Pulmonary artery endothelial cell (primary cell): ENCODE measurements around the gene TLX2. TPM values are rescaled to one million over a fixed set of nuclear protein-coding genes. Genes with fewer than 3 reads are reported as not detected.
"Not testable (repeated sequence)": the region's sequence is repeated elsewhere in the genome, so short reads cannot be mapped to it uniquely, and the experiment has no call there.

Experiments used
- DNase-seq: peaks from one replicate; pipeline ENCODE4 v3.0.0-alpha.2; 2011; ENCODE audit warnings: low read depth, low spot score
- total RNA-seq: library from RNA; depleted of rRNA; stranded (reverse); fragments of >200 nt; gene quantifications from 2 replicates; pipeline ENCODE4 v1.2.3, GENCODE V29; 2014

Gene TLX2
- total RNA-seq, 1 donor from 2014 or later = not detected

GRCh38 chr2:74553892-74554819 is 39.9 kb downstream of the TLX2 start, which contains the start of the genes DOK1 and LOXL3:
TSS of gene DOK1 (plus strand) at chr2:74554720. CDS start at chr2:74554755, 35 bp downstream.
TSS of gene LOXL3 (minus strand) at chr2:74553942. CDS start at chr2:74552634, 1,308 bp downstream.
- no peak for DNase-seq

- no peak for DNase-seq
Observed at GRCh38 chr2:74554820-74555531, 40.7 kb downstream of the TLX2 start.

- DNase-seq = no peak
Observed at GRCh38 chr2:74555610-74556103, 41.4 kb downstream of the TLX2 start.

- DNase-seq = no peak
Observed at GRCh38 chr2:74556159-74556558, 41.9 kb downstream of the TLX2 start.

- no peak for DNase-seq
Observed at GRCh38 chr2:74556831-74557370, 42.7 kb downstream of the TLX2 start.

GRCh38 chr2:74558284-74559230 is 44.3 kb downstream of the TLX2 start:
- DNase-seq = no peak

- DNase-seq = no peak
Observed at GRCh38 chr2:74559912-74560311, 45.7 kb downstream of the TLX2 start.

- no peak for DNase-seq
Observed at GRCh38 chr2:74560591-74560990, 46.3 kb downstream of the TLX2 start.

- not testable (repeated sequence) for DNase-seq
Observed at GRCh38 chr2:74561022-74561421, 46.8 kb downstream of the TLX2 start.

- DNase-seq = no peak
Observed at GRCh38 chr2:74562126-74562775, 48.0 kb downstream of the TLX2 start.

- no peak for DNase-seq
Observed at GRCh38 chr2:74564222-74564621, 50.0 kb downstream of the TLX2 start.

GRCh38 chr2:74566076-74566753 is 52.0 kb downstream of the TLX2 start:
- no peak for DNase-seq

- DNase-seq = no peak
Observed at GRCh38 chr2:74566754-74567085, 52.5 kb downstream of the TLX2 start.

Other genes with a start within 250 kb of the TLX2 start
- 0.04 TPM in 1 of 2 replicates, not detected in the other for gene SLC4A5, start 171.0 kb upstream of the TLX2 start, total RNA-seq
- gene DCTN1, start 134.1 kb upstream of the TLX2 start, total RNA-seq = 143 and 172 TPM in 2 replicates
- gene C2orf81, start 92.8 kb upstream of the TLX2 start, total RNA-seq = 0.13 and 0.28 TPM in 2 replicates
- gene WDR54, start 92.7 kb upstream of the TLX2 start, total RNA-seq = 40.7 and 59.7 TPM in 2 replicates
- 6.1 and 8.8 TPM in 2 replicates for gene RTKN, start 72.5 kb upstream of the TLX2 start, total RNA-seq
- gene INO80B, start 59.4 kb upstream of the TLX2 start, total RNA-seq = 13.1 and 16.2 TPM in 2 replicates
- gene WBP1, start 56.0 kb upstream of the TLX2 start, total RNA-seq = 26.7 and 33.4 TPM in 2 replicates
- 75.1 and 82.4 TPM in 2 replicates for gene MOGS, start 49.1 kb upstream of the TLX2 start, total RNA-seq
- gene MRPL53, start 41.8 kb upstream of the TLX2 start, total RNA-seq = 28.6 and 45.8 TPM in 2 replicates
- gene CCDC142, start 31.5 kb upstream of the TLX2 start, total RNA-seq = 14.4 and 21.1 TPM in 2 replicates
- gene TTC31, start 31.4 kb upstream of the TLX2 start, total RNA-seq = 7.3 and 10.1 TPM in 2 replicates
- gene LBX2, start 14.8 kb upstream of the TLX2 start, total RNA-seq = 2.4 and 4.2 TPM in 2 replicates
- gene PCGF1, start 6.8 kb upstream of the TLX2 start, total RNA-seq = 15.0 and 18.2 TPM in 2 replicates
- not detected in 2 replicates for gene DQX1, start 11.8 kb downstream of the TLX2 start, total RNA-seq
- 95.4 and 124 TPM in 2 replicates for gene AUP1, start 15.3 kb downstream of the TLX2 start, total RNA-seq
- 52.5 and 59.9 TPM in 2 replicates for gene HTRA2, start 15.5 kb downstream of the TLX2 start, total RNA-seq
- 1.2 and 1.8 TPM in 2 replicates for gene LOXL3, start 39.5 kb downstream of the TLX2 start, total RNA-seq
- gene DOK1, start 40.3 kb downstream of the TLX2 start, total RNA-seq = 15.7 and 20.9 TPM in 2 replicates
- not detected in 2 replicates for gene M1AP, start 133.9 kb downstream of the TLX2 start, total RNA-seq
- gene SEMA4F, start 139.8 kb downstream of the TLX2 start, total RNA-seq = 5.5 and 6.4 TPM in 2 replicates